Measurements from ENCODE around the gene ITSN1. TPM values are rescaled to one million over a fixed set of nuclear protein-coding genes. Genes with fewer than 3 reads are reported as not detected.

The ITSN1 gene
- total RNA-seq, 1 experiment from 2014 or later = 88.5 TPM

GRCh38 chr21:33767236-33767635 lies 124.9 kb downstream of the ITSN1 start:
- TF ChIP-seq CTCF (IDR thresholded peaks at IDR 0.05; ENCODE audit: insufficient read depth in 1 of 2, low read depth in 1 of 2, low read length in 1 of 2, severe bottlenecking in 1 of 2, unreplicated experiment in 1 of 2) = no peak
- peaks cover 27% of the 10 kb centered on the region for H3K4me1 Mint-ChIP-seq (ENCODE audit: low read depth, unreplicated experiment)
- Histone ChIP-seq H3K4me3 (ENCODE audit: low read depth, low read length) (no peak overlapping the region), H3K27me3 (replicated peaks; ENCODE audit: control insufficient read depth, insufficient read depth, low read length) (no peaks in the 10 kb centered on the region), H3K36me3 (ENCODE audit: control insufficient read depth, insufficient read depth, low read length) (no peaks in the 10 kb centered on the region; the same call in 1 of the 2 replicates), H3K9me3 (no peaks in the 10 kb centered on the region), H3K4me1 (peaks cover 20% of the 10 kb centered on the region; the same call in 1 of the 2 replicates)
- H3K27ac Mint-ChIP-seq (ENCODE audit: unreplicated experiment) = no peak overlapping the region
- BruUV-seq (replicated peaks) = no TSS peak
- intact Hi-C loops (cut with micrococcal nuclease; ENCODE audit: unreplicated experiment) = no loop called here
- CTCF ChIA-PET = interaction anchor here (0.6 kb wide), 1 partner anchor 288 kb away, joined by 3 read pairs; no protein-coding TSS in a partner anchor
- H3K4me3 Mint-ChIP-seq (ENCODE audit: unreplicated experiment) = no peak overlapping the region
- DNase-seq = no peak
- H3K9me3 Mint-ChIP-seq (ENCODE audit: unreplicated experiment) = peaks cover 8% of the 10 kb centered on the region
- H3K27me3 Mint-ChIP-seq (ENCODE audit: insufficient read depth, unreplicated experiment) = no peaks in the 10 kb centered on the region
- H3K36me3 Mint-ChIP-seq (ENCODE audit: insufficient read depth, unreplicated experiment) = peaks cover 66% of the 10 kb centered on the region
- POLR2A ChIA-PET = no interaction called here

- CTCF ChIA-PET = interaction anchor here (0.6 kb wide), 1 partner anchor 287 kb away, joined by 3 read pairs; no protein-coding TSS in a partner anchor
- H3K36me3 Mint-ChIP-seq (ENCODE audit: insufficient read depth, unreplicated experiment) = peaks cover 59% of the 10 kb centered on the region
Observed at GRCh38 chr21:33767960-33768359, 125.7 kb downstream of the ITSN1 start.

GRCh38 chr21:33769057-33769456 lies 126.8 kb downstream of the ITSN1 start:
- peaks cover 15% of the 10 kb centered on the region for H3K4me1 ChIP-seq
- DNase-seq = no peak
- no peak overlapping the region for H3K4me3 ChIP-seq (ENCODE audit: low read depth, low read length)
- BruUV-seq (replicated peaks) = no TSS peak
- intact Hi-C loops (cut with micrococcal nuclease; ENCODE audit: unreplicated experiment) = no loop called here
- Mint-ChIP-seq H3K9me3 (ENCODE audit: unreplicated experiment) (peaks cover 9% of the 10 kb centered on the region), H3K4me3 (ENCODE audit: unreplicated experiment) (no peak overlapping the region), H3K36me3 (ENCODE audit: insufficient read depth, unreplicated experiment) (peaks cover 51% of the 10 kb centered on the region), H3K4me1 (ENCODE audit: low read depth, unreplicated experiment) (peaks cover 27% of the 10 kb centered on the region), H3K27ac (ENCODE audit: unreplicated experiment) (no peak overlapping the region), H3K27me3 (ENCODE audit: insufficient read depth, unreplicated experiment) (no peaks in the 10 kb centered on the region)
- ChIA-PET POLR2A (no interaction called here), CTCF (no interaction called here)
- TF ChIP-seq CTCF (IDR thresholded peaks at IDR 0.05; ENCODE audit: insufficient read depth in 1 of 2, low read depth in 1 of 2, low read length in 1 of 2, severe bottlenecking in 1 of 2, unreplicated experiment in 1 of 2) = no peak
- no peaks in the 10 kb centered on the region for H3K27me3 ChIP-seq (replicated peaks; ENCODE audit: control insufficient read depth, insufficient read depth, low read length)
- no peaks in the 10 kb centered on the region; the same call in 1 of the 2 replicates for H3K36me3 ChIP-seq (ENCODE audit: control insufficient read depth, insufficient read depth, low read length)
- H3K9me3 ChIP-seq = no peaks in the 10 kb centered on the region

More at GRCh38 chr21:33767960-33768359, 125.7 kb downstream of the ITSN1 start:
- DNase-seq = no peak
- Mint-ChIP-seq H3K4me3 (ENCODE audit: unreplicated experiment) (no peak overlapping the region), H3K27me3 (ENCODE audit: insufficient read depth, unreplicated experiment) (no peaks in the 10 kb centered on the region), H3K4me1 (ENCODE audit: low read depth, unreplicated experiment) (peaks cover 27% of the 10 kb centered on the region), H3K27ac (ENCODE audit: unreplicated experiment) (no peak overlapping the region), H3K9me3 (ENCODE audit: unreplicated experiment) (peaks cover 9% of the 10 kb centered on the region)
- no peak overlapping the region for H3K4me3 ChIP-seq (ENCODE audit: low read depth, low read length)
- H3K36me3 ChIP-seq (ENCODE audit: control insufficient read depth, insufficient read depth, low read length) = no peaks in the 10 kb centered on the region; the same call in 1 of the 2 replicates
- H3K4me1 ChIP-seq = peaks cover 15% of the 10 kb centered on the region; the same call in 1 of the 2 replicates
- H3K27me3 ChIP-seq (replicated peaks; ENCODE audit: control insufficient read depth, insufficient read depth, low read length) = no peaks in the 10 kb centered on the region
- no TSS peak for BruUV-seq (replicated peaks)
- intact Hi-C loops (cut with micrococcal nuclease; ENCODE audit: unreplicated experiment) = no loop called here
- POLR2A ChIA-PET = no interaction called here
- H3K9me3 ChIP-seq = no peaks in the 10 kb centered on the region
- no peak for TF ChIP-seq CTCF (IDR thresholded peaks at IDR 0.05; ENCODE audit: insufficient read depth in 1 of 2, low read depth in 1 of 2, low read length in 1 of 2, severe bottlenecking in 1 of 2, unreplicated experiment in 1 of 2)

All from Caco-2 (cell line).